ENCODE measurements around the gene ECT2. TPM values are rescaled to one million over a fixed set of nuclear protein-coding genes. Genes with fewer than 3 reads are reported as not detected.
A peak's percentile ranks its signal among the peaks of the same experiment; 100 is the strongest.

Gene ECT2
- total and polyA plus RNA-seq, 2 of the 8 experiments (the other 6 are each of a cell fraction or from before 2014, with no cell fraction given), result 19.5 to 88.7 TPM

DNA sequence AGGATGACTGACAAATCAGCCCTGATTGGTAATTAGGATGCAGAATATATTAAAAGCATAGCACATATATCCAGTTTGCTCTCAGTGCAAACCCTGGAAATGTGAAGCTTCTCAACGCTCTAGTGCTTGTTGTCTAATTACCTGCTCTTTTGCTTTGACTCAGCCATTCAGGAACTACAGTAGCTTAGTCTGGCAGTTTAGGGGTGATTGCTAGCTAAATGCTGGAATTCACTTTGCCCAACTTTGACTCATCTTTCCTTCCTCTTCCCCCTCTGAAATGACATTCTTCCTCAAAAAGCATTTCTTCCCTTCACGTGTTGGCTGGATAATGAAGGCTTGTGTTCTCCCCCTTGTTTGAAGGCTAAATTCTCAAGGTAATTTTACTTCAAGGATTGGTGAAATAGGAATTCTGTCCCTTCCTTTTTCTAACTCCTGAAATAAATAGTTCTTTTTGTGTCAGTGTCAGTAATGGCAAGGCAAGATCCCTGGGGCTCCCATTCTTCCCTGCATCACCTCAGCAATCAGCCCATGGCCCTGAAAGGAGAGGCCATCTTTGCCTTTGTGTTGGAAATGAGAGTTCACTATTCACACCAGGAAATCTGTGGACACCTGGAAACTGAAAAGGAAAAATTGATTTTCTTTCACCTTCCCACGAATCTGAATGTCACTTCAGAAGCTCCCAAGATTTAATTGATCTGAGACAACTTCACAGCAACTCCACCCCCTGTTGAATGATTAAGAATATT lies 103.6 kb downstream of the ECT2 start (continued):
- TF ChIP-seq CHD7 (IDR thresholded peaks at IDR 0.05; ENCODE audit: insufficient replicate concordance, low read length) (peak; percentile 49), ASH2L (IDR thresholded peaks at IDR 0.05; ENCODE audit: low read length) (peak; percentile 7), SIX5 (IDR thresholded peaks at IDR 0.05; ENCODE audit: low read depth, low read length) (no peak), RFX5 (IDR thresholded peaks at IDR 0.05; ENCODE audit: borderline replicate concordance, low read depth, low read length) (no peak), POLR2A (IDR thresholded peaks at IDR 0.05; ENCODE audit: control extremely low read depth in 1 of 2, low read depth in 2 of 2, low read length in 2 of 2) (no peak), RBBP5 (IDR thresholded peaks at IDR 0.05; ENCODE audit: borderline replicate concordance, low read depth, low read length) (no peak), GABPA (IDR thresholded peaks at IDR 0.05; ENCODE audit: borderline replicate concordance, insufficient read depth, low read length) (no peak), CREB1 (IDR thresholded peaks at IDR 0.05) (no peak)
- TF ChIP-seq, protein P1, sequence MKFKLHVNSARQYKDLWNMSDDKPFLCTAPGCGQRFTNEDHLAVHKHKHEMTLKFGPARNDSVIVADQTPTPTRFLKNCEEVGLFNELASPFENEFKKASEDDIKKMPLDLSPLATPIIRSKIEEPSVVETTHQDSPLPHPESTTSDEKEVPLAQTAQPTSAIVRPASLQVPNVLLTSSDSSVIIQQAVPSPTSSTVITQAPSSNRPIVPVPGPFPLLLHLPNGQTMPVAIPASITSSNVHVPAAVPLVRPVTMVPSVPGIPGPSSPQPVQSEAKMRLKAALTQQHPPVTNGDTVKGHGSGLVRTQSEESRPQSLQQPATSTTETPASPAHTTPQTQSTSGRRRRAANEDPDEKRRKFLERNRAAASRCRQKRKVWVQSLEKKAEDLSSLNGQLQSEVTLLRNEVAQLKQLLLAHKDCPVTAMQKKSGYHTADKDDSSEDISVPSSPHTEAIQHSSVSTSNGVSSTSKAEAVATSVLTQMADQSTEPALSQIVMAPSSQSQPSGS (IDR thresholded peaks at IDR 0.05; ENCODE audit: low read length), result 0 out of 2 replicates have a peak, but pooled peaks have one; percentile 24
